Uterus (tissue), 2 donors: ENCODE results near the gene EYS.

ENCODE experiments used
- CTCF ChIP-seq, 4 experiments: fragments of 200-600 bp in 2 of 4; fragments of 450-650 bp in 2 of 4; sonication (generic) in 2 of 4; IDR thresholded peaks; one replicate each; pipeline ENCODE4 v1.5.1; 2016 to 2019; ENCODE audit warnings: antibody characterized with exemption in 4 of 4, mild to moderate bottlenecking in 2 of 4, moderate library complexity in 1 of 4
- POLR2A ChIP-seq, 2 donors: fragments of 450-650 bp; IDR thresholded peaks; one replicate each; pipeline ENCODE4 v1.6.1; 2016; ENCODE audit warnings: antibody characterized with exemption in 2 of 2, mild to moderate bottlenecking in 1 of 2, moderate library complexity in 1 of 2

- TF ChIP-seq POLR2A (IDR thresholded peaks at IDR 0.05) (no peak), CTCF (IDR thresholded peaks at IDR 0.05) (no peak)
These were observed 1457.9 kb downstream of the EYS start for GRCh38 chr6:64249115-64249514.
